NCI-H1930 (cell line): ENCODE data around the gene ATCAY.
"Not testable (repeated sequence)": the region's sequence is repeated elsewhere in the genome, so short reads cannot be mapped to it uniquely, and the experiment has no call there.

Experiments
- DNase-seq, 2 experiments: peaks; one replicate each; lab custom pipeline; 2025; lab: John Stamatoyannopoulos, UW

Gene ATCAY

GRCh38 chr19:3902317-3902973 is 22.0 kb downstream of the ATCAY start:
- DNase-seq = no peak

GRCh38 chr19:3904233-3904632 is 23.7 kb downstream of the ATCAY start:
- no peak for DNase-seq

GRCh38 chr19:3907626-3908265 is 27.3 kb downstream of the ATCAY start:
- DNase-seq = no peak

GRCh38 chr19:3908266-3909054 is 28.0 kb downstream of the ATCAY start:
- no peak for DNase-seq

GRCh38 chr19:3910105-3910504 is 29.6 kb downstream of the ATCAY start:
- DNase-seq = no peak

- DNase-seq = no peak
Measured at GRCh38 chr19:3914199-3914598, 33.7 kb downstream of the ATCAY start.

- DNase-seq = no peak
Measured at GRCh38 chr19:3916033-3916432, 35.5 kb downstream of the ATCAY start.

- no peak for DNase-seq
Measured at GRCh38 chr19:3919793-3920192, 39.3 kb downstream of the ATCAY start.

- no peak for DNase-seq
Measured at GRCh38 chr19:3923096-3923758, 42.7 kb downstream of the ATCAY start.

- DNase-seq = no peak
Measured at GRCh38 chr19:3923912-3924311, 43.4 kb downstream of the ATCAY start.

- DNase-seq = no peak
Measured at GRCh38 chr19:3931041-3931440, 50.6 kb downstream of the ATCAY start.

GRCh38 chr19:3932931-3933810 is 52.7 kb downstream of the ATCAY start, which contains the start of gene NMRK2:
NMRK2 (plus strand) TSS chr19:3933069; CDS start chr19:3933672, 603 bp downstream.
- DNase-seq = no peak

- DNase-seq = no peak
Measured at GRCh38 chr19:3936506-3937442, 56.3 kb downstream of the ATCAY start.

GRCh38 chr19:3938300-3938950 is 57.9 kb downstream of the ATCAY start:
- not testable (repeated sequence) for DNase-seq

- no peak for DNase-seq
Measured at GRCh38 chr19:3942790-3943409, 62.4 kb downstream of the ATCAY start.

GRCh38 chr19:3944018-3944721 is 63.7 kb downstream of the ATCAY start:
- DNase-seq = no peak

GRCh38 chr19:3945838-3946237 is 65.4 kb downstream of the ATCAY start:
- no peak for DNase-seq

GRCh38 chr19:3947316-3947933 is 66.9 kb downstream of the ATCAY start:
- not testable (repeated sequence) for DNase-seq
